GM12874 (cell line): ENCODE data around the gene ZSCAN26.

ENCODE experiments used
- CTCF ChIP-seq: IDR thresholded peaks from 2 replicates; pipeline ENCODE4 v1.5.1; 2011; ENCODE audit warnings: low read depth, mild to moderate bottlenecking, control low read depth, low read length, moderate library complexity; ENCODE audit not compliant: insufficient read depth

ZSCAN26 gene

GRCh38 chr6:28312939-28313338 lies 46.0 kb downstream of the ZSCAN26 start:
- TF ChIP-seq CTCF = no peak

- TF ChIP-seq CTCF = no peak
Observed at GRCh38 chr6:28315628-28316027, 48.7 kb downstream of the ZSCAN26 start.

- no peak for TF ChIP-seq CTCF
Observed at GRCh38 chr6:28322661-28323060, 55.7 kb downstream of the ZSCAN26 start.

GRCh38 chr6:28323813-28324424 lies 57.0 kb downstream of the ZSCAN26 start:
- TF ChIP-seq CTCF = no peak

- TF ChIP-seq CTCF = no peak
Observed at GRCh38 chr6:28326371-28326948, 59.5 kb downstream of the ZSCAN26 start.
